Subcutaneous adipose tissue (tissue), 4 donors: ENCODE data around the gene RABGAP1. TPM values are rescaled to one million over a fixed set of nuclear protein-coding genes. Genes with fewer than 3 reads are reported as not detected.

Experiments
- CTCF ChIP-seq: fragments of 450-650 bp; IDR thresholded peaks from one replicate; pipeline ENCODE4 v1.5.1; 2016; ENCODE audit warnings: low read depth, mild to moderate bottlenecking, control low read depth, antibody characterized with exemption, moderate library complexity
- total RNA-seq, 4 donors: library from RNA; depleted of rRNA; stranded (reverse); fragments of >200 nt; gene quantifications; one replicate each; pipeline ENCODE4 v1.1.0, GENCODE V29; 2016

RABGAP1 gene
- total RNA-seq, 4 donors from 2014 or later: 47.4 to 65.4 (median 52.8) TPM

GRCh38 chr9:123035791-123036190 is 95.0 kb downstream of the RABGAP1 start:
- TF ChIP-seq CTCF: no peak

GRCh38 chr9:123036893-123037545 is 96.2 kb downstream of the RABGAP1 start:
- TF ChIP-seq CTCF: no peak

GRCh38 chr9:123039617-123040219 is 98.9 kb downstream of the RABGAP1 start:
- TF ChIP-seq CTCF: no peak

- no peak for TF ChIP-seq CTCF
Observed at GRCh38 chr9:123040801-123041200, 100.0 kb downstream of the RABGAP1 start.

GRCh38 chr9:123041489-123041888 is 100.7 kb downstream of the RABGAP1 start:
- TF ChIP-seq CTCF: no peak

- no peak for TF ChIP-seq CTCF
Observed at GRCh38 chr9:123043081-123043939, 102.5 kb downstream of the RABGAP1 start.

GRCh38 chr9:123044586-123044985 is 103.8 kb downstream of the RABGAP1 start:
- no peak for TF ChIP-seq CTCF
